ENCODE results near the gene HBQ1.
"Not testable (repeated sequence)": the region's sequence is repeated elsewhere in the genome, so short reads cannot be mapped to it uniquely, and the experiment has no call there.

HBQ1 gene

DNA sequence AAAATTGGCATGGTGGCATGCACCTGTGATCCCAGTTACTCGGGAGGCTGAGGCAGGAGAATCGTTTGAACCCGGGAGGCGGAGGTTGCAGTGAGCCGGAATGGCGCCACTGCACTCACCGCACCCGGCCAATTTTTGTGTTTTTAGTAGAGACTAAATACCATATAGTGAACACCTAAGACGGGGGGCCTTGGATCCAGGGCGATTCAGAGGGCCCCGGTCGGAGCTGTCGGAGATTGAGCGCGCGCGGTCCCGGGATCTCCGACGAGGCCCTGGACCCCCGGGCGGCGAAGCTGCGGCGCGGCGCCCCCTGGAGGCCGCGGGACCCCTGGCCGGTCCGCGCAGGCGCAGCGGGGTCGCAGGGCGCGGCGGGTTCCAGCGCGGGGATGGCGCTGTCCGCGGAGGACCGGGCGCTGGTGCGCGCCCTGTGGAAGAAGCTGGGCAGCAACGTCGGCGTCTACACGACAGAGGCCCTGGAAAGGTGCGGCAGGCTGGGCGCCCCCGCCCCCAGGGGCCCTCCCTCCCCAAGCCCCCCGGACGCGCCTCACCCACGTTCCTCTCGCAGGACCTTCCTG is at the start of gene HBQ1:
Gene HBQ1 (plus strand): TSS at position 359 of the 575 bp plus-strand sequence. CDS start 28 bp downstream, at position 387.
- DNase-seq (ENCODE audit: low read depth in 2 of 2): no peak

DNA sequence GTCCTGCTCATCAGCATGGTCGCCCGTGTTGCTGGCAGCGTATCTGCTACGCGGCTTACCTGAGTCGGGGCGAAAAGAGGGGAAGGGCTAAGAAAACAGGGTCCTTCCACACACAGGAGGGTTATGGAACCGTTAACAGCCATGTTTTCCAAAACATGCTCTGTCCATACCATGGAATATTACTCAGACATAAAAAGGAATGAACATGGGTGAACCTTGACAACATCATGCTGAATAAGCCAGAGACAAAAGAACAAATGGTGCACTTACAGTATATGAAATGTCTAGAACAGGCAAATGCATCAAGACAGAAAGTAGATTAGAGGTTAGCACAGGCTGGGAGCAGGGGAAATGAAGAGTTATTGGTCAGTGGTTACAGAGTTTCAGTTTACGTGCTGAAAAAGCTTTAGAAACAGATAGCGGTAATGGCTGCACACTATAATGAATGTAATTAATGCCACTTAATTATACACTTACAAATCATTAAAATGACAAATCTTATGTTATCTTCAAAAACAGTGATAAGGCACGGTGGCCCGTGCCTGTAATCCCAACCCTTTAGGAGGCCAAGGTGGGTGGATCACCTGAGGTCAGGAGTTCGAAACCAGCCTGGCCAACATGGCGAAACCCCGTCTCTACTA is 49.6 kb upstream of the HBQ1 start:
- DNase-seq (ENCODE audit: low read depth in 2 of 2): no peak

DNA sequence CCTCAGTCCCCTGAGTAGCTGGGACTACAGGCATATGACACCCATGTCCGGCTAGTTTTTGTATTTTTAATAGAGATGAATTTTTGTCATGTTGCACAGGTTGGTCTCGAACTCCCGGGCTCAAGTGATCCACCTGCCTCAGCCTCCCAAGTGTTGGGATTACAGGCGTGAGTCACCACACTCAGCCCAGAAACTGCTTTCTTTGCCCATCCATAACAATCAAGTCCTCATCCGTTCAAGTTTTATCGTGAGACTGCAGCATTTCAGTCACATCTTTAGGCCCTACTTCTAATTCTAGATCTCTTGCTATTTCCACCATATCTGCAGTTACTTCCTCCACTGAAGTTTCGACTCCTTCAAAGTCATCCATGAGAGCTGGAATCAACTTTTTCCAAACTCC is 48.1 kb upstream of the HBQ1 start:
- DNase-seq (ENCODE audit: low read depth in 2 of 2): no peak

DNA sequence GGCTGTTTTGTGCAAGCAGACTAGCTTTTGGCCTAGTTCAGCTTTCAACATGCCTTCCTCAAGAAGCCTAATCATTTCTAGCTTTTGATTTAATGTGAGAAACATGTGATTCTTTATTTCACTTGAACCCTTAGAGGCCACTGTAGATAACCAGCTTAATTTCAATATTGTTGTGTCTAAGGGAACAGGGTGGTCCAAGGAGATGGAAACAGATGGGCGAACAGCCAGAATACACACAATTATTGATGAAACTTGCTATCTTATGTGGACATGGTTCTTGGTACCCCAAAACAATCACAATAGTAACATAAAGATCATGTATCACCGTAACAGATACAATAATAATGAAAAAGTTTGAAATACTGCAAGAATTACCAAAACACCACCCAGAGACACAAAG is 46.5 kb upstream of the HBQ1 start:
- no peak for DNase-seq (ENCODE audit: low read depth in 2 of 2)

DNA sequence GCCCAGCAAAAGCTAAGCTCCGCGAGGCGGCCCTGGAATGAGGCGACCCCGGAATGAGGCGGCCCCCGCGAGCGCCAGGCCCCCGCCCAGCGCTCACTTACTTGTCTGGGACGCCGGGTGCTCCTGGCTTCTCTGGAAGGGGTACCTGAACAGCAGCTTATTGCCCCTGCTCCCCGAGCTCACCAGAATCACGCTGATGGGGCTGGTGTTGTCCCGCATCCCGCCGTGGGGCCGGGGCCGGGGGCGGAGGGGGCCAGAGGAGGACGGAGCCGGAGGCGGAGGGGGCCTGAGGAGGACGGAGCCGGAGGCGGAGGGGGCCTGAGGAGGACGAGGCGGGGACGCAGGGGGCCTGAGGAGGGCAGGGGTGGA is 42.2 kb upstream of the HBQ1 start:
- DNase-seq (ENCODE audit: low read depth in 2 of 2): no peak

DNA sequence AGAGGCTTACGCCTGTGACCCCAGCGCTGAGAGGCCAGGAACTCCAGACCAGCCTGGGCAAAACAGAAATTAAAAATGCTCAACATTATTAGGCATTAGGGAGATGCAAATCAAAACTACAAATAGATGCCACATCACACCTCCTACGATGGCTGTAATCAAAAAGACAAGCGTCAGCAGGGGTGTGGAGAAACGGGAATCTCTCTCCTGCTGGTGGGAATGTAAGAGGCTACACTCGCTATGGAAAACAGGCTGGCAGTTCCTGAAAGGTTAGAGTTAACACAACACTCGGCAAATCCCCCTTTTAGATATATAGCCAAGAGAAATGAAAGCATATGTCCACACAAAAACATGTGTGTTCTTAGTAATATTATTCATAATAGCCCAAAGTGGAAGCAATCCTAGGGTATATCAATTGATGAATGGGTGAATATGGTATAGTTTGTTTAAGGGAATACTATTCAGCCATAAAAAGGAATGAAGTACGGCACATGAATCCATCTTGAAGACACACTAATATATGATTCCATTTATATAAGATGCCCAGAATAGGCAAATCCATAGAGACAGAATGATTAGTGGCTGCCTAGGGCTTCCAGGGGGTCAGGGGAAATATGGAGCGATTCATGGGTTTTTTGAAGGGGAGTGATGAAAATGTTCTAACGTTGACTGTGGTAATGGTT is 39.9 kb upstream of the HBQ1 start:
- no peak for DNase-seq (ENCODE audit: low read depth in 2 of 2)

DNA sequence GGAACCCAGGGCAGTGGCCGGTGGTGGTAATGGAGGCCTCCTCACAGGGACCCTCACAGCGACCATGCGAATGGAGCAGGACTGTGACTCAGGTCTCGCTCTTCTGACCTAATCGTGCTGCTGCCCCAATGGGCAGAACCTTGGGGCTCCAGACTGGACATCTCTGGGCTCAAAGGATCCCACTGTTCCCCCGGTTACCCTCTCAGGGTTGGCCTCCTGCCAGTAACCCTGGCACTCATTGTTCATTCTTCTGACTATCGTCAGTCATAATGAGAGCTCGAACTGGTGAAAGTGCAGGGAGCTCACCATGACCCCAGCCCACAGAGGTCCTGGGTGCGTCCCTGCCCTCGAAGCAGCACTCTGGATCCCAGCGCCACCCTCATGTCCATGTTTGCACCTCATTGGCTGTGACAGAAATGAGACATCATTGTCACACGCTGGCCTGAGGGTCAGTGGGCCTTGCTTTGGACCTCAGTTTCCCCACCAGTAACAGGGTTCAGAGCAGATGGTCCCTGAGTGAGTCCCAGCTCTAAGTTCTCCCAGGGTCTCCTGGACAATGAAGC is 37.8 kb upstream of the HBQ1 start:
- DNase-seq (ENCODE audit: low read depth in 2 of 2): no peak

DNA sequence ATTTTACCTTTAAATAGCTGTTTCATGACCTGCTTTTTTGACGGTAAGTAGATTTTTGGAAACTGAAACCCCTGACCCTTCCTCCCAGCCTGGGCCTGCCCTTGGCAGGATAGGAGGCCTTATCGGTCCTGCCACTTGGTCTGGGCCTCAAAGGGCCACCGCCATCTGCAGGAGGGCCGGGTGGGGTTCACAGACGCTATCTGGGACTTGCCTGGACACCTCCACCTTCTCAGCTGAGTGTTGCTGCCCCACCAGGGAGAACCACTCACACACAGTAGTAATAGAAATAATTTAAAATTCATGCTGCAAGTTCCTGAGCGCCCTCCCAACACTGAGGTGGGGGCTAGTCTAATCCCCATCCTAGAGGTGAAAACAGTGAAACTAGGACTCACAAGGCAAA is 37.2 kb upstream of the HBQ1 start:
- no peak for DNase-seq (ENCODE audit: low read depth in 2 of 2)

DNA sequence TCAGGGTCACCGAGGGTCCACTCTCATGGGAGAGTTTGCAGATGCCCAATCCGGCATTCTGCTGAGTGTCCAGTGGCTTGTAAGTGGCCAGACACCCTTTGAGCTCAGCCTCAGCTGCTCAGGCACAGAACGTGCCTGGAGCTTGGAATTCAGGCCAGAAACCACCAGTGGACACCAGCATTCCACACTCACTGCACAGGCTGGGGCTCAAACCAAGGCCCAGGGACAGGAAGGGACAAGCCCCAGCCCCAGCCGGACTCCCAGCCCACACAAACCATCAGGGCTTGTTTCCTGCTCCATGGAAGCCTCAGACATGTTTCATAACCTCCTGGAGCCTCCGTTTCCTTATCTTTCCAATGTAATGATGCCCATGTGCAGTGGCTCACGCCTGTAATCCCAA is 36.8 kb upstream of the HBQ1 start:
- DNase-seq (ENCODE audit: low read depth in 2 of 2): no peak

DNA sequence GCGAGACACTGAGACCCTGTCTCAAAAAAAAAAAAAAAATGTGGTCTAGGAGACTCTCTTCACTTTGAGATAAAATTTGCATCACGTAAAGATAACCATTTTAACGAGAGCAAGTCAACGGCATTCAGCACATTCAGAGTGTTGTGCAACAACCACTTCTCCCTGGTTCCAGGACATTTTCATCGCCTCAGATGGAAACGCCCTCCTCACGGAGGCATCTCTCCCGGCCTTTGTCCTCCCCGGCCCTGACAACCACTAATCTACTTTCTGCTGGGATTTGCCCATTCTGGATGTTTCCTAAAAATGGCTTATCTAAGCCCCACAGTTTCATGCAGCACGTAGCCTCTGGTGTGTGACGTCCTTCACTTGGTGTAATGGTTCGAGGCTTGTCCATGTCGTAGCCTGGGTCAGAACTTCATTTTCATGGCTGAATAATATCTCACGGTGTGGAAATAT is 35.4 kb upstream of the HBQ1 start:
- no peak for DNase-seq (ENCODE audit: low read depth in 2 of 2)

DNA sequence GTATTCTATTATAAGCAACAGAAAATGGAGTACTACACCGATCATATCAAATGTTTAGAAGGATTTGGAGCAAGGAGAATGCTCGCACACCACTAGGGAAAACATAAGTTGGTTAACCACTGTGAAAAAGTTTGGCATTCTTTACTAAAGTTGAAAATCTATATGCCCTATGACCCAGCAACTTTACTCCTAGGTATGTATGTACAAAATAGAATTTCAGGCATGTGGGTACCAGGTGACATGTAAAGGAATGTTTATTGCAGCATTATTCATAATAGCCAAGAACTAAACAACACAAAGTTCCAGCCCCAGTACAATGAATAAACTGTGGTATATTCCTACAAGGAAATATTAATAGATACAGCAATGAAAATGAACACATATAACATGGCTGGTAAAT is 33.6 kb upstream of the HBQ1 start:
- DNase-seq (ENCODE audit: low read depth in 2 of 2): no peak

DNA sequence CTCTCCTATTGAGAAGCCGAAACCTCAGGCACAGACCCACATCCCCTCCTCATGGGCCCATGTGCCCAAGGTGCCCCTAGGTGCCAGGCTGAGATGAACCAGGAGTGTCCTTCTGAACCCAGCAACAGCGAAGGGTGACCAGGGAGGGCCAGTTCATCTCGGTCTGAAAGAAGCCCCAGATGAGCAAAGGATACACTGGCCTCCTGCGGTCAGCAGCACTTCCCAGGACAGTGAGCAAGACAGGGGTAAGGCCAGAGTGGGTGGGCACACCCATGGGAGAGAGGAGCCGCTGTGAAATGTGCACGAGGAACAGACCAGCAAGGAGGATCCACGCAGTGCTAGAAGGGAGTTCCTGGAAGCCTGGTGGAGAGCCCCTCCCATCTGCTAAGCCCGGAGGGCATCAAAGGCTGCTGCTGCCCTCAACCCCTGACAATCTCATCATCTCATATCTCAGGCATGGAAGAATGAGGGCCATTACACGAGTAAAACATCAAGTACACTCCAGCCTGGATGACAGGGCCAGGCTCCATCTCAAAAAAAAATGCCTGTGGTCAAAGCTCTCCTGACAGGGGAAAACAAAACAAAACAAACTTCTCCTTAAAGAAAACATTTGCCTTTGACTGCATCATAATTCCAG is 31.1 kb upstream of the HBQ1 start:
- DNase-seq (ENCODE audit: low read depth in 2 of 2): no peak

DNA sequence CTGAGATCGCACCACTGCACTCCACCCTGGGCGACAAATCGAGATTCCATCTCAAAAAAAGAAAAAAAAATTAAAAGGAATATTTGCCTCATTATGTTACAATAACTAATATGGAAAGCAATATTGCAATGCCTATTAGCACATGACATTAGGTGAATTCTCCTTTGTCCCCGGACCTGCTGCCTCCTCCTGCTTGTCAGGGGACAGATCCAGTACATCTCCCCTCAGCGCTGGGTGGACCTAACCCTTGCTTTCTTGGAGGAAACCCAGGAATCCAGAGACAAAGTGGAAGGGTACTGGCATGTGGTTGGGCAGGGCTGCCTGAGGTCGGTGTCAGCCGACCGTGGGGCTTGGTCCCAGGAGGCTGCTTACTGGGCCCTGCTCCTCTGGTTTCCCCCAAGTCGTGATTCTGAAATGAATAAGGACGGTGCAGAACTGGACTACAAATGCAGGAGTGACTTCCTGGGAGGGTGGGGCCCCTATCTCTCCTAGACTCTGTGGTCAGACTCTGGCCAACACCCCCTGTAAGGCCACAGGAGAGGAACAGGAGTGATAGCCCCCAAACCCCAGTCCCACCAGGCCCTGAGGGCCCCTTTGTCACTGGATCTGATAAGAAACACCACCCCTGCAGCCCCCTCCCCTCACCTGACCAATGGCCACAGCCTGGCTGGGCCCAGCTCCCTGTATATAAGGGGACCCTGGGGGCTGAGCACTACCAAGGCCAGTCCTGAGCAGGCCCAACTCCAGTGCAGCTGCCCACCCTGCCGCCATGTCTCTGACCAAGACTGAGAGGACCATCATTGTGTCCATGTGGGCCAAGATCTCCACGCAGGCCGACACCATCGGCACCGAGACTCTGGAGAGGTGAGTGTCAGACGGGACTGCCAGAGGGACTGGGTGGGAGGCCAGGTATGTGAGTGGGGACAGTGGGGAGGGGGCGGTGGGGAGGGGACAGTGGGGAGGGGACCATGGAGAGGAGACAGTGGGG is 27.8 kb upstream of the HBQ1 start, which contains the start of gene HBZ:
Gene HBZ (plus strand): TSS at position 504 of the 988 bp plus-strand sequence. CDS start 266 bp downstream, at position 770.
- no peak for DNase-seq (ENCODE audit: low read depth in 2 of 2)

DNA sequence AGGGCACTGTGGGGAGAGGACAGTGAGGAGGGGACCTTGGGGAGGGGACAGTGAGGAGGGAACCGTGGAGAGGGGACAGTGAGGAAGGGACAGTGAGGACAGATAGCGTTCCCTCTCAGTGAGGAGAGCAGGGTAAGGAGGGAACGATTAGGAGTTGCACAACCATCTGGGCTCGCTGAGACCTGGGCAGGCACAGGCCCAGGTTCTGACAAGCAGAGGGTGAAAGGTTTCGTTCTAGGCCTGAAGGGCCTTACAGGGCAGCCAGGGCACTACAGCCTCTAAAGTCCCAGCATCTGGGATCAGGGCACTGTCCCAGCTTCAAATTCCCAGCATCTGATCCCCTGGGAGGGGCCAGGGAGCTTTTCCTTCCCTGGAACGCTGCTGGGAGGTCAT is 27.1 kb upstream of the HBQ1 start:
- not testable (repeated sequence) for DNase-seq (ENCODE audit: low read depth in 2 of 2)

DNA sequence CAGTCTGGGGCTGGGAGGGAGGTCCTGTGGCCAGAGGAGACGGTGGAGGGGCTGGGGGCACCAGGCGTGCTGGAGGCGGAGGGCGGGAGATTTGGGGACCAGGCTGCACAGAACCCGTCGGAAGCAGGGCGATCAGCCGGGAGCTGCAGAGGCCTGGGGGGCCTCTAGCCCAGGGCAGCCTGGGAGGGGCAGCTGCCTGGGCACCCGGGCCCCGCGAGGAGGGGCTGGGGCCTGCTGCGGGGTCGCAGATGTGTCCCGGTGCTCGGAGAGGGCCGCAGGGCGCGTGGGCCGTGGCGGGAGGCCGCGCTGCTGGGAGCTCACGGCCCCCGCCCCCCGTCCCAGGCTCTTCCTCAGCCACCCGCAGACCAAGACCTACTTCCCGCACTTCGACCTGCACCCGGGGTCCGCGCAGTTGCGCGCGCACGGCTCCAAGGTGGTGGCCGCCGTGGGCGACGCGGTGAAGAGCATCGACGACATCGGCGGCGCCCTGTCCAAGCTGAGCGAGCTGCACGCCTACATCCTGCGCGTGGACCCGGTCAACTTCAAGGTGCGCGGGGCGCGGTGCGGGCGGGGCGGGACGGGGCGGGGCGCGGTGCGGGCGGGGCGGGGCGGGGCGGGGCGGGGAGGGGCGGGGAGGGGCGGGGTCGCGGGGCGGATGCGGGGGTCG is 26.6 kb upstream of the HBQ1 start:
- not testable (repeated sequence) for DNase-seq (ENCODE audit: low read depth in 2 of 2)

DNA sequence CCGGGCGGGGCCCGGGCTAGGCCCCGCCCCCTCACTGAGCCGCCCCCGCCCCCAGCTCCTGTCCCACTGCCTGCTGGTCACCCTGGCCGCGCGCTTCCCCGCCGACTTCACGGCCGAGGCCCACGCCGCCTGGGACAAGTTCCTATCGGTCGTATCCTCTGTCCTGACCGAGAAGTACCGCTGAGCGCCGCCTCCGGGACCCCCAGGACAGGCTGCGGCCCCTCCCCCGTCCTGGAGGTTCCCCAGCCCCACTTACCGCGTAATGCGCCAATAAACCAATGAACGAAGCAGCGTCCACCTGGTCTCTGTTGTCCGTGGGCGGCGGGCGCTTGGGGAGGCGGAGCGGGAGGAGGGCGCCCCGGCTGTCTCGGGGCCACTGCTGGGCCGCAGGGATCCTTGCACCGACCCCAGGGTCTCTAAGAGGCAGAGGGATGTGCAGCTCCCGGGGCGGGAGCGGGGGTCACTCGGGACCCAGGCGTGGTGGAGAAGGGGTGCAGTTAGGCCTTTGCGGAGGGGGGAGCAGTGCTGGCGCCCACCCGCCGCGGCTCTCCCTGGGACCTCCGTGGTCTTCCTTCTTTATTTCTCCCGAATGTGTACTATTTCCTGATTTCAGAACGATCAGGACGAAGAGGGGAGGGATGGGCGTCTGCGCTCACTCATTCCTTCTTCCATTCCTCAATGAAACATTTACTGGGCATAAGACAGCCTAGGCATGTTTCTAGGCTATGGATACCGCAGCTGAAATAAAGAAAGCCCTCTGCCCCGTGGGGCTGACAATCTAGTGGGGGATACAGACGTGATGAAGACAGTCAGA is 25.8 kb upstream of the HBQ1 start:
- no peak for DNase-seq (ENCODE audit: low read depth in 2 of 2)

DNA sequence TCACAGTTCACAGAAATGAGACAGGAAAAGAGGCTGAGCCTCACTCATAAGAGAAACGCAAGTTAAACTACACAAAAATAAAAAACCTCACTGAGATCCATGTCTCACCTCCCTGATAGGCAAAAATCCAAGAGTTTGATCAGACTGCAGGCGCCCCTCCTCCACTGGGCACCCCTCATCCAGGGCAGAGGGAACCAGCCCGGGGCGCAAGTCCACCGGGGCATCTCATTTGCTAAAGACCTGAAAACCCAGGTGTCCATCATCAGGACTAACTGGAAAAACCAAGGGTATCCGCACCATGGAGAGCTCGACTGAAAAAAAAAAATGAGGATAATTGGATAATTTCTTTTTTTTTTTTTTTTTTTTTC is 25.2 kb upstream of the HBQ1 start:
- DNase-seq (ENCODE audit: low read depth in 2 of 2): no peak

DNA sequence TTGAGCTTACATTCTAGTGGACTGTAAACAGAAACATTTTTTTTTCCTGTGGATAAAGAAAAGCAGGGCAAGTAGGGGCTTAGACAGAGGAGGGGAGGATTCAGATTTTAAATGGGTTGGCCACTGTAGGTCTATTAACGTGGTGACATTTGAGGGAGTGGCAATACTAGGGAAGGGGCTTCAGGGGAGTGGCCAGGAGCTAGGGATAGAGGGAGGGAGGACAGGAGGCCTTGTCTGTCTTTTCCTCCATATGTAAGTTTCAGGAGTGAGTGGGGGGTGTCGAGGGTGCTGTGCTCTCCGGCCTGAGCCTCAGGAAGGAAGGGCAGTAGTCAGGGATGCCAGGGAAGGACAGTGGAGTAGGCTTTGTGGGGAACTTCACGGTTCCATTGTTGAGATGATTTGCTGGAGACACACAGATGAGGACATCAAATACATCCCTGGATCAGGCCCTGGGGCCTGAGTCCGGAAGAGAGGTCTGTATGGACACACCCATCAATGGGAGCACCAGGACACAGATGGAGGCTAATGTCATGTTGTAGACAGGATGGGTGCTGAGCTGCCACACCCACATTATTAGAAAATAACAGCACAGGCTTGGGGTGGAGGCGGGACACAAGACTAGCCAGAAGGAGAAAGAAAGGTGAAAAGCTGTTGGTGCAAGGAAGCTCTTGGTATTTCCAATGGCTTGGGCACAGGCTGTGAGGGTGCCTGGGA is 21.0 kb upstream of the HBQ1 start:
- no peak for DNase-seq (ENCODE audit: low read depth in 2 of 2)

DNA sequence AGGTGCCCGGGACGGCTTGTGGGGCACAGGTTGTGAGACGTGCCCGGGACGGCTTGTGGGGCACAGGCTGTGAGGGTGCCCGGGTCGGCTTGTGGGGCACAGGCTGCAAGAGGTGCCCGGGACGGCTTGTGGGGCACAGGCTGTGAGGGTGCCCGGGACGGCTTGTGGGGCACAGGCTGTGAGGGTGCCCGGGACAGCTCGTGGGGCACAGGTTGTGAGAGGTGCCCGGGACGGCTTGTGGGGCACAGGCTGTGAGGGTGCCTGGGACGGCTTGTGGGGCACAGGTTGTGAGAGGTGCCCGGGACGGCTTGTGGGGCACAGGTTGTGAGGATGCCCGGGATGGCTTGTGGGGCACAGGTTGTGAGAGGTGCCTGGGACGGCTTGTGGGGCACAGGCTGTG is 20.0 kb upstream of the HBQ1 start:
- DNase-seq (ENCODE audit: low read depth in 2 of 2): not testable (repeated sequence)

Measured in activated CD8-positive, alpha-beta memory T cell treated with anti-CD3 and anti-CD28 coated beads for 4 hours (primary cell).